ENCODE results near the gene MBP. TPM values are rescaled to one million over a fixed set of nuclear protein-coding genes. Genes with fewer than 3 reads are reported as not detected.
"Not testable (repeated sequence)": the region's sequence is repeated elsewhere in the genome, so short reads cannot be mapped to it uniquely, and the experiment has no call there.

MBP gene
- total RNA-seq, 6 experiments from 2014 or later, result 0.05 to 0.23 (median 0.12) TPM; not detected in 1

- Mint-ChIP-seq H3K27ac (no peak overlapping the region), H3K27me3 (ENCODE audit: insufficient read depth) (no peaks in the 10 kb centered on the region), H3K9me3 (no peaks in the 10 kb centered on the region), H3K4me3 (no peak overlapping the region), H3K36me3 (ENCODE audit: low read depth) (peaks cover 22% of the 10 kb centered on the region; the same call in 1 of the 2 replicates), H3K4me1 (ENCODE audit: low read depth) (no peaks in the 10 kb centered on the region)
- TF ChIP-seq CTCF (IDR thresholded peaks at IDR 0.05), result no peak
- no peak for DNase-seq
Observed at GRCh38 chr18:76952747-76953146, 179.8 kb downstream of the MBP start.

GRCh38 chr18:76951456-76952247 lies 180.9 kb downstream of the MBP start:
- Mint-ChIP-seq H3K4me1 (ENCODE audit: low read depth) (no peaks in the 10 kb centered on the region), H3K4me3 (no peak overlapping the region), H3K9me3 (no peaks in the 10 kb centered on the region), H3K27me3 (ENCODE audit: insufficient read depth) (no peaks in the 10 kb centered on the region), H3K27ac (no peak overlapping the region), H3K36me3 (ENCODE audit: low read depth) (peaks cover 17% of the 10 kb centered on the region; the same call in 1 of the 2 replicates)
- TF ChIP-seq CTCF (IDR thresholded peaks at IDR 0.05), result no peak
- DNase-seq, result no peak

- H3K27ac Mint-ChIP-seq, result no peak overlapping the region
- no peaks in the 10 kb centered on the region for H3K27me3 Mint-ChIP-seq (ENCODE audit: insufficient read depth)
- no peak for TF ChIP-seq CTCF (IDR thresholded peaks at IDR 0.05)
- H3K4me1 Mint-ChIP-seq (ENCODE audit: low read depth), result no peaks in the 10 kb centered on the region
- DNase-seq, result no peak
- peaks cover 17% of the 10 kb centered on the region; the same call in 1 of the 2 replicates for H3K36me3 Mint-ChIP-seq (ENCODE audit: low read depth)
- no peaks in the 10 kb centered on the region for H3K9me3 Mint-ChIP-seq
- H3K4me3 Mint-ChIP-seq, result no peak overlapping the region
Observed at GRCh38 chr18:76948345-76948744, 184.2 kb downstream of the MBP start.

- not testable (repeated sequence) for H3K27ac Mint-ChIP-seq; H3K4me1 Mint-ChIP-seq (ENCODE audit: low read depth); DNase-seq; H3K4me3 Mint-ChIP-seq; H3K36me3 Mint-ChIP-seq (ENCODE audit: low read depth); H3K9me3 Mint-ChIP-seq; H3K27me3 Mint-ChIP-seq (ENCODE audit: insufficient read depth)
Observed at GRCh38 chr18:76944346-76944745, 188.2 kb downstream of the MBP start.

- H3K27ac Mint-ChIP-seq, result no peak overlapping the region
- H3K36me3 Mint-ChIP-seq (ENCODE audit: low read depth), result 0 out of 2 replicates have a peak, but pooled peaks cover 10% of the 10 kb centered on the region
- DNase-seq, result no peak
- H3K4me3 Mint-ChIP-seq, result no peak overlapping the region
- no peaks in the 10 kb centered on the region for H3K4me1 Mint-ChIP-seq (ENCODE audit: low read depth)
- TF ChIP-seq CTCF (IDR thresholded peaks at IDR 0.05), result no peak
- H3K27me3 Mint-ChIP-seq (ENCODE audit: insufficient read depth), result no peaks in the 10 kb centered on the region
- H3K9me3 Mint-ChIP-seq, result no peaks in the 10 kb centered on the region
Observed at GRCh38 chr18:76943542-76944339, 188.8 kb downstream of the MBP start.

GRCh38 chr18:76941284-76941683 lies 191.3 kb downstream of the MBP start:
- Mint-ChIP-seq H3K27me3 (ENCODE audit: insufficient read depth) (no peaks in the 10 kb centered on the region), H3K9me3 (no peaks in the 10 kb centered on the region), H3K36me3 (ENCODE audit: low read depth) (peaks cover 8% of the 10 kb centered on the region; the same call in 1 of the 2 replicates), H3K27ac (no peak overlapping the region), H3K4me1 (ENCODE audit: low read depth) (no peaks in the 10 kb centered on the region), H3K4me3 (no peak overlapping the region)
- TF ChIP-seq CTCF (IDR thresholded peaks at IDR 0.05), result no peak
- no peak for DNase-seq
